Upper lobe of left lung (tissue), 4 donors: ENCODE measurements around the gene VAV3.

ENCODE experiments used
- CTCF ChIP-seq, 6 experiments: fragments of 450-650 bp in 4 of 6; fragments of 200-600 bp in 2 of 6; sonication (generic) in 2 of 6; IDR thresholded peaks; one replicate each; pipeline ENCODE4 v1.5.1; 2016 to 2019; ENCODE audit warnings: antibody characterized with exemption in 6 of 6
- POLR2A ChIP-seq, 4 donors: fragments of 450-650 bp; IDR thresholded peaks; one replicate each; pipeline ENCODE4 v1.5.1; 2016 to 2017; ENCODE audit warnings: antibody characterized with exemption in 4 of 4, mild to moderate bottlenecking in 2 of 4
- POLR2AphosphoS5 ChIP-seq, 2 donors: sonication (generic); formaldehyde crosslinking; IDR thresholded peaks; one replicate each; pipeline ENCODE4 v1.5.1; 2017; ENCODE audit warnings: antibody characterized with exemption in 2 of 2

GRCh38 chr1:107939256-107939655 is 25.7 kb downstream of the VAV3 start:
- no peak for TF ChIP-seq CTCF (IDR thresholded peaks at IDR 0.05)
- no peak for TF ChIP-seq POLR2A (IDR thresholded peaks at IDR 0.05)
- TF ChIP-seq POLR2AphosphoS5 (IDR thresholded peaks at IDR 0.05): no peak
